CD14-positive monocyte (primary cell): ENCODE data around the gene KCNJ8. TPM values are rescaled to one million over a fixed set of nuclear protein-coding genes. Genes with fewer than 3 reads are reported as not detected.
"Not testable (repeated sequence)": the region's sequence is repeated elsewhere in the genome, so short reads cannot be mapped to it uniquely, and the experiment has no call there.

ENCODE experiments used
- DNase-seq, 3 donors: peaks; one replicate each; pipeline ENCODE4 v3.0.0-alpha.2; 2011 to 2022
- H2AFZ ChIP-seq: 2 replicates; pipeline ENCODE4 v1.6.0; 2012; ENCODE audit warnings: mild to moderate bottlenecking, low read depth, low read length, inconsistent platforms; ENCODE audit not compliant: insufficient read depth, poor library complexity, severe bottlenecking
- H3K27ac ChIP-seq, 2 donors: 1 replicate in 1 of 2; 2 replicates in 1 of 2; pipeline ENCODE4 v1.5.1; 2012 to 2013; ENCODE audit warnings: low read length in 2 of 2, control low read depth in 1 of 2, inconsistent platforms in 1 of 2, low read depth in 1 of 2, mild to moderate bottlenecking in 1 of 2
- H3K27me3 ChIP-seq, 2 donors: one replicate each; pipeline versions ENCODE4 v1.6.0 to v1.6.1; 2011 to 2013; ENCODE audit warnings: low read length in 2 of 2; ENCODE audit not compliant: control insufficient read depth in 2 of 2, insufficient read depth in 2 of 2
- H3K36me3 ChIP-seq, 2 donors: replicated peaks in 1 of 2; 1 replicate in 1 of 2; 2 replicates in 1 of 2; pipeline versions ENCODE4 v1.5.1 to v1.6.1; 2012 to 2013; ENCODE audit warnings: low read length in 2 of 2, control low read depth in 1 of 2, inconsistent platforms in 1 of 2, mild to moderate bottlenecking in 1 of 2; ENCODE audit not compliant: insufficient read depth in 2 of 2, control insufficient read depth in 1 of 2
- H3K4me1 ChIP-seq, 2 donors: 1 replicate in 1 of 2; 2 replicates in 1 of 2; pipeline versions ENCODE4 v1.5.1 to v1.6.1; 2012 to 2013; ENCODE audit warnings: low read length in 2 of 2, control low read depth in 1 of 2, inconsistent platforms in 1 of 2, mild to moderate bottlenecking in 1 of 2, moderate library complexity in 1 of 2; ENCODE audit not compliant: insufficient read depth in 2 of 2, control insufficient read depth in 1 of 2
- H3K4me2 ChIP-seq: replicated peaks from 2 replicates; pipeline ENCODE3; 2012; ENCODE audit warnings: low read length, moderate library complexity, mild to moderate bottlenecking; ENCODE audit not compliant: poor library complexity, severe bottlenecking; ENCODE audit errors: extremely low read depth
- H3K4me3 ChIP-seq, 3 experiments: fragments of 200-600 bp in 1 of 3; sonication (generic) in 1 of 3; replicated peaks in 1 of 3; 1 replicate in 2 of 3; 2 replicates in 1 of 3; pipeline ENCODE4 v1.5.1; 2011 to 2013; ENCODE audit warnings: low read length in 3 of 3, mild to moderate bottlenecking in 3 of 3, control low read depth in 2 of 3, low read depth in 2 of 3, inconsistent platforms in 1 of 3, moderate library complexity in 1 of 3
- H3K79me2 ChIP-seq: 2 replicates; pipeline ENCODE4 v1.6.0; 2012; ENCODE audit warnings: mild to moderate bottlenecking, control low read depth, inconsistent platforms, low read length, moderate library complexity; ENCODE audit not compliant: insufficient read depth
- H3K9ac ChIP-seq: 2 replicates; pipeline ENCODE4 v1.6.0; 2017; ENCODE audit warnings: low read length, mild to moderate bottlenecking; ENCODE audit not compliant: insufficient read depth, poor library complexity, severe bottlenecking
- H3K9me3 ChIP-seq, 2 donors: replicated peaks in 1 of 2; 1 replicate in 1 of 2; 2 replicates in 1 of 2; pipeline versions ENCODE4 v1.5.1 to v1.6.1; 2012 to 2013; ENCODE audit warnings: low read length in 2 of 2, control low read depth in 1 of 2; ENCODE audit not compliant: control insufficient read depth in 1 of 2, insufficient read depth in 1 of 2
- H4K20me1 ChIP-seq: 2 replicates; pipeline ENCODE4 v1.6.0; 2012; ENCODE audit warnings: mild to moderate bottlenecking, low read length, control low read depth, moderate library complexity; ENCODE audit not compliant: insufficient read depth
- H3K27ac Mint-ChIP-seq, 7 donors: one replicate each; pipeline ENCODE4 v1.8.0; 2020; ENCODE audit warnings: mild to moderate bottlenecking in 7 of 7, mixed read lengths in 7 of 7, moderate library complexity in 6 of 7, inconsistent platforms in 2 of 7
- H3K27me3 Mint-ChIP-seq, 3 donors: one replicate each; pipeline ENCODE4 v1.8.0; 2021 to 2022; ENCODE audit warnings: low read depth in 3 of 3, mild to moderate bottlenecking in 3 of 3, mixed read lengths in 3 of 3, moderate library complexity in 3 of 3, inconsistent platforms in 1 of 3
- H3K36me3 Mint-ChIP-seq, 2 donors: one replicate each; pipeline ENCODE4 v1.8.0; 2020; ENCODE audit warnings: mixed read lengths in 2 of 2, inconsistent platforms in 1 of 2, mild to moderate bottlenecking in 1 of 2
- H3K4me1 Mint-ChIP-seq: one replicate; pipeline ENCODE4 v1.8.0; 2020; ENCODE audit warnings: mild to moderate bottlenecking, mixed read lengths
- H3K4me3 Mint-ChIP-seq, 2 donors: one replicate each; pipeline ENCODE4 v1.8.0; 2020; ENCODE audit warnings: mild to moderate bottlenecking in 2 of 2, mixed read lengths in 2 of 2, moderate library complexity in 1 of 2
- H3K9me3 Mint-ChIP-seq, 7 donors: one replicate each; pipeline ENCODE4 v1.8.0; 2020 to 2022; ENCODE audit warnings: mixed read lengths in 7 of 7, mild to moderate bottlenecking in 6 of 7, moderate library complexity in 6 of 7, inconsistent platforms in 2 of 7
- CTCF ChIP-seq: fragments of 200-600 bp; IDR thresholded peaks from one replicate; pipeline ENCODE4 v1.8.0; 2022; ENCODE audit warnings: antibody characterized with exemption, mild to moderate bottlenecking
- WGBS: methylation state at CpG from one replicate; pipeline ENCODE4 v1.1.5; 2013; ENCODE audit warnings: missing lambda C conversion rate; ENCODE audit not compliant: insufficient coverage; 5-methylcytosine and 5-hydroxymethylcytosine counted together
- intact Hi-C, 2 donors: fragments of 100-400 bp; cut with micrococcal nuclease; formaldehyde crosslinking; loops; one replicate each; pipeline versions ENCODE4 v1.15.0 to v1.15.1; 2023
- polyA plus RNA-seq, 3 donors: library from polyadenylated mRNA; depleted of rRNA in 1 of 3; unstranded in 2 of 3; stranded (reverse) in 1 of 3; fragments of 300-500 nt in 2 of 3; fragments of >200 nt in 1 of 3; fragmentation: Illumina TruSeq in 2 of 3; gene quantifications; 1 replicate in 2 of 3; 2 replicates in 1 of 3; pipeline ENCODE4 v1.2.3, GENCODE V29; 2012 to 2021

The KCNJ8 gene
- polyA plus RNA-seq, 3 donors, result not detected

- H4K20me1 ChIP-seq, H3K79me2 ChIP-seq, intact Hi-C loops, H3K9ac ChIP-seq, H3K9me3 Mint-ChIP-seq, H3K4me1 ChIP-seq, H3K27me3 Mint-ChIP-seq, H2AFZ ChIP-seq, H3K27ac Mint-ChIP-seq, H3K4me1 Mint-ChIP-seq, DNase-seq, H3K4me2 ChIP-seq, H3K4me3 Mint-ChIP-seq, H3K9me3 ChIP-seq, H3K4me3 ChIP-seq, H3K27ac ChIP-seq, H3K27me3 ChIP-seq, H3K36me3 ChIP-seq, H3K36me3 Mint-ChIP-seq: not testable (repeated sequence)
- no CpG with 5 or more reads among the region's 4 CpGs for WGBS
Observed at GRCh38 chr12:21789687-21790086, 15.2 kb upstream of the KCNJ8 start.

- WGBS, result 100% methylated on average over 1 of the region's 7 CpGs
- TF ChIP-seq CTCF, result no peak
Observed at GRCh38 chr12:21788089-21788983, 13.8 kb upstream of the KCNJ8 start.

More at GRCh38 chr12:21788089-21788983, 13.8 kb upstream of the KCNJ8 start:
- no peak for DNase-seq
- Mint-ChIP-seq H3K36me3 (no peaks in the 10 kb centered on the region), H3K4me3 (no peak overlapping the region), H3K27me3 (peaks cover 0 to 3% (median 2%) of the 10 kb centered on the region in 3 donors), H3K27ac (no peak overlapping the region), H3K4me1 (no peaks in the 10 kb centered on the region), H3K9me3 (peaks cover 0 to 10% (median 3%) of the 10 kb centered on the region in 7 donors)
- H3K79me2 ChIP-seq, result no peaks in the 10 kb centered on the region
- intact Hi-C loops, result no loop called here
- H3K27ac ChIP-seq, result no peak overlapping the region
- no peaks in the 10 kb centered on the region for H4K20me1 ChIP-seq
- H3K9ac ChIP-seq, result no peak overlapping the region
- no peak overlapping the region for H3K4me2 ChIP-seq
- no peak overlapping the region for H3K4me3 ChIP-seq
- H3K9me3 ChIP-seq, result no peaks in the 10 kb centered on the region
- no peaks in the 10 kb centered on the region for H3K27me3 ChIP-seq
- H2AFZ ChIP-seq, result no peak overlapping the region
- H3K4me1 ChIP-seq, result no peaks in the 10 kb centered on the region
- H3K36me3 ChIP-seq, result no peaks in the 10 kb centered on the region
